ENCODE measurements around the gene CCDC107. TPM values are rescaled to one million over a fixed set of nuclear protein-coding genes. Genes with fewer than 3 reads are reported as not detected.

Gene CCDC107
- total RNA-seq, 1 experiment from 2014 or later = 9.5 TPM

DNA sequence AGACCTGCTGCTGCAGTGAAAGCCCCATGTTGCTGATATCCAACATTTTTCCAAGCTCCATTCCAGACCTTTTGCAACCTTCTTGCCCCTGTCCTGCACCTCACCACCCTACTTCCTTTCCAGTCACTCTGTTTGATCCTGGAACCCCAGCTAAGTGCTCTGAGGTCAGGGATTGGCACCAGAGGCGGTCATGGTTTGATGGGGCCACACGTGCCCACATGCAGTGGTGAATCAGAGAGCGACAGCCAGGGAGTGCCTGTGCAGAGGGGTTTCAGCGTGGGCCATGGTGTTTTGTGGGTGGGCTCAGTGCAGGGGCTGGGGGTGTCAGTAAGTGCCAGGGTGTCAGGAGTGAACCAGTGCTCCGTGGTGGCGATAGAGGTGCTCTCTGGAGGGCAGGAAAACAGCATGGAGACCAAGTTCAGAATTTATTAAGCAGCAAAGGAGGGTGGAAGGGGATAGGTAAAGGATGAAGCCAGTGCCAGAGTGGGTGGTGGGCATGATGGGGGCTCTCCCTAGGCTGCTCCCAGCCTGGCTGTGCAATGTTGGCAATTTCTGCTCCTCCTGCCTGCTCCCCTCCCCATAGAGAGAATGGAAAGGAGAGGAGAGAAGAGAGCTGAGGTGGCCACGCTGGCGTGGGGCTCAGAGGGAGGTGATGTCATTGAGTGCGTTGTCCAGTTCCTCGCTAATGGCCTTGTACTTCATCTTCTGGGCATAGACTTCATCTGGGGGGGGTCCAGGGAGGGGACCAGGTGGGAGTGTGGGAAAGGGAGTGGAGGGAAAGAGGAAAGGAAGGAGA, 24.6 kb downstream of the CCDC107 start:
- DNase-seq (ENCODE audit: low read depth) = no peak

DNA sequence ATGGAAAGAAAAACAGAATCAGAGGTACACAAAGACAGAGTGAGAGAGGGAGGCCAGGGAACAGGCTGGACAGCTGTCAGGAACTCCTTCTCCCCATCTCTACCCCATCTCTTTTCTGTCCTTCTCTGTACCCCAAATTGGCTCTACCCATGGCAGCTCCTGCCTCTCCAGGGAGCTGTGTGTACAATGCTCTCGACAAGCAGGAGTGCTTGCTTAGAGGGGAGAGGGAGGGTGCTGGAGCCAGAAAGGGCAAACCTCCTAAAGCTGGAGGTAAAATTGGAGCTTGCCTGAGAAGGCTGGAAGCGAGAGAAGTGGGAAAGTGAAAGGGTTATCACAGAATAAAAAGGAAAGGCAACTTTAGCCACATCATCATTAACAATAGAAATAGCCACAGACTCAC, 25.2 kb downstream of the CCDC107 start:
- no peak for DNase-seq (ENCODE audit: low read depth)

DNA sequence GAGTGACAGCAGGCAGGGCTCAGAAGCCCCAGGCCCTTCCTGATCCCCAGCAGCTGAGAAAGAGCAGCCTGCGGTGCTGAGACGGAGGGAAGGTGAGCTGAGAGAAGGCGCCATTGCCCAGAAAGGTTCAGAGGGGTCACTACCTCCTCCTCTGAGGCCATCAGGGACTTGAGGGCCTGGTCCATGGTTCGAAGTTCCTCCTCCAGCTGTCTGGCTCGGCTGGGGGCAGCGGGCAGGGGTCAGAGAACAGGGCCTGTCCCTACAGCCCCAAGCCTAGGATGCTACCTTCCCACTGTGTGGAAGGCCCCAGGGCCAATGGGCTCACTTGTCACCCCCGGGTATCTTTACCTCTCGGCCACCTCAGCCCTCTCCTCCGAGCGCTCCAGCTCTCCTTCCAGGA, 26.8 kb downstream of the CCDC107 start:
- DNase-seq (ENCODE audit: low read depth) = no peak

DNA sequence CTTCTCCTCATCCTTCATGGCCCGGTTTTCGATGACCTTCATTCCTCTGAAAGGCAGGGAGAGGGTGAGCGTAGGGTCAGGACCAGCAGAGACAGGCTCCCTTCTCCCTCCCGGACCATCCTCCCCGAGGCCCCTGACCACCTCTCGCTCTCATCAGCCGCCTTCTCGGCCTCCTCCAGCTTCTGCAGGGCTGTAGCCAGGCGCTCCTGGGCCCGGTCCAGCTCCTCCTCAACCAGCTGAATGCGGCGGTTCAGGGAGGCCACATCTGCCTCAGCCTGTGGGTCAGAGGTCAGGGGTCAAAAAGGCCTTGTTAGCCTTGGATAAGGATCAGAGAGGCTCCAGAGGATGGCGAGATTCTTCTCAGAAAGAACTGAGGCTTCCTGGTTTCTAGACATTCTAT, 27.4 kb downstream of the CCDC107 start:
- no peak for DNase-seq (ENCODE audit: low read depth)

DNA sequence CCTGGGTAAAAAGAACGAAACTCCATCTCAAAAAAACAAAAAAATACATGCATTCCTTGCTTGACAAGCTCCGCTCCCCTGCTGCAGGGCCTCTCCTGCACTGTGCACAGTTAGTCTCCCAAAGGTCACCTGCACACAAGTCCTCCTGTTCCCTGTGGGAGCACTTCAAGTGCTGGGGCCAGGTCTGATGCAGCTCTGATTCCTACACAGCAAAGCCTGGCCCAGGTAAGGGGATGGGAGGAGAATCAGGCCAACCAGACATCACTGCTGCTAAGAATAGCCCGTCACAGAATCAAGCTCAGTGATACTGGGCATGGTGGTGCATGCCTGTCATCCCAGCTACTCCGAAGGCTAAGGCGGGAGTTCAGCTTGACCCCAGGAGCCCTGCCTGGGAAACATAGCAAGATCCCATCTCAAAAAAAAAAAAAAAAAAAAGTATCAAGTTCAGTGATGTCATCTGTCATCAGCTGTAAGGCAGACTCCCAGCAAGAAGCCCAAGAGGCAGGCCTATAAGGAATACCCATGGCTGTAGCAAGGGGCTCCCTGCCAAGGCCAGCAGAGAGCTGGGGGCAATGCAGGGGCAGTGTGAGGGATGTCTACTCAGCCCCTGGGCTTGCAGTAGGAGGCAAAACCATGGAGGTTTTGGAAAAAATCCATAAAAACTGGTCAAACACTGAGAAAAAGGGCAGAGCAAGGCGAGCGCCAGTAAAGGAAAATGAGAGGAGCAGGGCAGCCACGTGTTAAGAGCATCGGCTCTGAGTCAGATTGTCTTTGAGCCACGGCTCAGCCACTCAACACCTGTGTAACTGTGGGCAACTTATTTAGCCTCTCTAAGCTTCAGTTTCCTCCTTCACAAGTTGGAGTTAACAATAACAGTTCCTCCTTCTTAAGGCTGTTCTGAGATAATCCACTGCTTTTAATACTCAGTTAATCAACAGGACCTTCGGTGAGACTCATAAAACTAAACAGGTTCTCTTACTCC, 28.4 kb downstream of the CCDC107 start:
- no peak for DNase-seq (ENCODE audit: low read depth)

DNA sequence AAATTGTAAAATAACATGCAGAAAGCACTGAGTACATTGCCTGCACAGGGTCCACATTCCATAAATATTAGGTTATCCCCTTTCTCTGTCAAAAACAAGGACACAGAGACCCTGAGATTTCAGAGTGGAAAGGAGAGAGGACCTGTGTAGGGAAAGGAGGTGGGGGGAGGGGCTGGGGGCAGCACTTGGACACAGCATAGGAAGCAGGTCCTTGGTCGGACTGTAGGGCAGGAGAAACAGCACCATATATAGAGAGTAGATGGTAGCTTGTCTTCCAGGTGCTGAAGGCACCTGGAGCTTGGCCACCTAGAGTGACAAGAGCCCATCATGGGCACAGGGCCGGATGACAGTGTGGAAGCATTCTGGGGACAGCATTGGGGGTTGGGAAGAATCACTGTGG, 29.2 kb downstream of the CCDC107 start:
- no peak for DNase-seq (ENCODE audit: low read depth)

DNA sequence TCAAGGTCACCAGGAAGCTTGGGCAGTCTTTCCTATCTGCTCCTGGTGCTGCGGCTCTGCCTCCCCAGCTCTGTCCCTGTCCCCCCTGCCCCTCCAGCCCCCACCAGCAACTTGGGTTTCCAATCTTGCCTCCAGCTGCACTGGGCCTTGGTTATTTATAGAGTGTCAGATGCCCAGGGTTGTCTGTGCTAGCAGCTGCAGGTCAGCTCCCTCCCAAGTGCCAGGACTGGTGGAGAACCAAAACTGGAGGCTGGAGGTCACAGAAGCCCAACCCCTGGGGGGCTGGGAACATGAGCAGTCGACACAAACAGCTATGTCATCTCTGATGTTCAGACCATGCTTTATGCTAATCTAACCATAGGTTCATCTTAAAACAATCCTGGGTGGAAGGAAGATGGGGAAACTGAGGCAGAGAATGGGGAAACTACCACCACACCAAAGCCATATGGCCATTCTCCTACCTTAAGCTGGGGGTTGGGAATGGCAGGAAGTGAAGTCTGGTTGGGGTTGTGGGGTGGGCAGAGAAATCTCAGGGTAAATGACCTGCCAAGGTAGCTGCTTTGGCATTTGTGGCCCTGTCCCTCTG, 30.0 kb downstream of the CCDC107 start:
- DNase-seq (ENCODE audit: low read depth) = no peak

DNA sequence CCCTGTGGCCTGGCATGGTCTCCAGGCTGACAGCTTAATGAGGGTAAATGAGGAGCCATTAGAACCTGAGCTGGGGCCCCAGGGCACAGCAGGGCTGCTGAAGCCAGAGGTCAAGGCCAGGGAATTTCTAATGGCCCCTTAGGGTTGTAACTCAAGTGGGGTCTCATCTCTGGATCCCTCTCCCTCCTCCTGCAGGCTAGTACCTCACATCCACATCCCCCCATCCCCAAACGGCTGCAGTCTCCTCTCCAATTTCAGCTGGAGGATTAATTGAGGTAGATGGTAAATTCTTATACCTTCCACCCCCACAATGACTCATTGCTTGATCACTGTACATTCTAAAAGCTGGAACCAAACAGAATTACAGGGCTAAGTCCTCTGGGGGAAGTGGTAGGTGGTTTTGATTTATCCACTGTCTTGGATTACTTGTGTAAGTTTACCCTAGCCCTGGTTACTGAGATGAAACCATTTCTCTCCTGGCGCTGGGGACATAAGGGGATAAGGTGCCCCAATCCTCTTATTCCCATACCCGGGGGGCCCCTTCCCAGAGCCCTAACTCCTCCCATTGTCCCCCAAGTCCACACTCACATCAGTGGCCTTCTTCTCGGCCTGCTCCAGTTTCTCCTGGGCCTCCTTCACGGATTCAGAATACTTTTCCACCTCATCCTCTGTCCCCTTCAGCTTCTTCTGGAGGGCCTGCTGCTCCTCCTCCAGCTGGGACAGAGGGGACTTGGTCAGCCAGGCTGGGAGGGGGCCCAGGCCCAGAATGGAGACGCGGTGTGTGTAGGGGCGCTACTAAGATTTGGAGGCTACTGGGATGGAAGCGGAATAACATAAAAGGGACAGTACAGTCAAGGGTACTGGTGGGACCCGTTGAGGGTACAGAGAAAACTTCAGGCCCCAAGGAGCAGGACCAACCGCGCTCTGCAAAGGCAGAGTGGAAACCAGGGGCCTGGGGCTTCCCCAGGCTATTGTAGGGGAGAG, 30.8 kb downstream of the CCDC107 start:
- DNase-seq (ENCODE audit: low read depth) = peak; percentile 87

DNA sequence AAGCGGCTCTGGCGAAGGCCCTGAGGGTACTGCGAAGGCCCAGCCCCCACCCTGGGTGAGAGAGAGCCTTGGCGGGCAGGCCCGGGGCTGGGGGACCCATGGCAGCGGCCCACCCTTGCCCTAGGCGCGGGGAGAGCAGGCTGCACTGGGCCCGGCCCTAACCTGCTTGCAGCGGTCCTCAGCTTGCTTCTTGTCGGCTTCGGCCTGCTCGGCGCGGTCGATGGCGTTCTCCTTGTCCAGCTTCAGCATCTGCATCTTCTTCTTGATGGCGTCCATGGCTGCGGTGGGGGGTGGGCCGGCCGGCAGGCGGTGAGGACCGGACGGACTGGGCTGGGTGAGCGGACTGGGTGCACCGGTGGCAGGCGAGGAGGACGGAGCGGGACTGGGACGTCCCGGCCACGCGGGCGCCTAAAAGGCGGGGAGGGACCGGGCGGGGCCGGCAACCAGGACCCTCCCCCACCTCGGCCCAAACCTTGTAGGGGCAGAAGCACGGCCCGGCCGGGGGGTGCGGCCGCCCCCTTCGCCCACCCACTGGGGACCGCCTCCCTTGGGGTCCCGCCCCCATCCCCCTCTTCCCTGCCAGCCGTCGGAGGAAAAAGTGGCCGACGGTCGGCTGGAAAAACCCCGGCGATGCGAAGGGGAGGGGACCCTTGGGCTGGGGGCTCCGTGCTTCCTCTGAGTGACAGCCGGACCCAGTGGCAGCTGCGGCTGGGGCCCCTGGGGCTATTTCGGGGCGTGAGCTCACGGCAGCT, 31.6 kb downstream of the CCDC107 start, which contains the start of gene TPM2:
TSS of gene TPM2 (minus strand) at position 384 of the 752 bp plus-strand sequence. CDS start at position 276, 108 bp downstream.
- peak; percentile 92 for DNase-seq (ENCODE audit: low read depth)

DNA sequence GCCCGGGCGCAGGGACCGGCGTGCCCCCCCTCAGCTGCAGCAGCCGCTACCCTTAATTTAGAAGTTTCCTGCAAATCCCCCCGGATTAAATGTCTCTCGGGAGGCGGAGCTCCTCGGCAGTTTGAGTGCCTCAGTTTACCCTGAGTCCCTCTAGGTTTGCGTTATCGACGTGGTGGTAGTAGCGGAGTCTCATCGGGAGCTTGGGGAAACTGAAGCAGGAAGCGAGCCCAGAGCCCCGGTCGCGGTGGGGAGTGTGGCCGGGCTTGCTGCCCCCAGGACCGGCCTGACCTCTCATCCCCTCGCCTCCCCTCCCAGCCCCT, 32.2 kb downstream of the CCDC107 start:
- peak; percentile 58 for DNase-seq (ENCODE audit: low read depth)

DNA sequence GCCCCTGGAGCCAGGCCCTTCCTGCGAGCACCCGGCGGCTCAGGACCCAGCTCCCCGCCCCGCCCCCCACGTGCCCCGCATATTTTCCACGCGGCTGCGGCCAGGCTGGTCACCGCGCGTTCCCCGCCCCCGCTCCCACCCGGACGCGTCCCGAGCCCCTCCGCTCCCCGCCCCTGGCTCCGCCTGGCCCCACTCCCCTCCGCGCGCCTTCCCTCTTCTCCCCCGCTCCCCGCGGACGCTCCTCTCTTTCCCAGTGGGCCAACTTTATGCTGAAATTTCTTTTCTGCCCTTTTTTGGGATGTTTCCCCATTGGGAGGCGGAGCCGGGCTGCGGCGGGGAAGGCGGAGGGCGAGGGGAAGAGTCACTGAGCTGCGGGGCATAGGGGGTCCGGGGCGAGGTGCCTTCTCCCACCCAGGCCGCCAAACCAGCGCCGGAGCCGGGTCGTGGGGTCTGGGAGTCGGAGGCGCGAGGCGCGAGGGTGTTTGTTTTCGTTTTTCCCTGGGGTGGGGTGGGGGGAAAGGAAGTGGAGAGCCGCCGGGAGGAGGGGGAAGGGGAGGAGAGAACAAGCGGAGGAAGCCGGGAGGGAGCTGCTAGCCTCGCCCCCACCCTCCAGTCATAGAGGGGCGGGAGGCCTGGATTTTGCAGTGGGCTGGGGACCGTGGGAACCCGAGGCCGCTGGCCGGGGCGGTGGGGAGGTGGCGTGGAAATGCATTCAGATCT, 32.7 kb downstream of the CCDC107 start:
- DNase-seq (ENCODE audit: low read depth) = peak; percentile 81

DNA sequence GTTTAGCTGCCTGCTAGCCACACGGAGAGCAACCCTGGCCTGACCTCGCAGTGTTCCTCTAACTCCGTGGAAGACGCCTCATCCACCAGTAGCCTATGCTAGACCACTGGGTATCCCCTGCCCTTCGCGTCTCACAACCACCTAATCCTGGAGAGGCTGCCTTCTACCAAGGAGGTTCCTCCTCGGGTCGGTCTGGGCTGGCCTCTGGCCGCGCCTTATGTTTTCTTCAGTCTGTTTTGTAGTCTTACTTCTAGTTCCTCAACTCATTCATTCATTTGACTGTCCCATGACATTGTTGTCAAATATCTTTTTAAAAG, 33.2 kb downstream of the CCDC107 start:
- no peak for DNase-seq (ENCODE audit: low read depth)

DNA sequence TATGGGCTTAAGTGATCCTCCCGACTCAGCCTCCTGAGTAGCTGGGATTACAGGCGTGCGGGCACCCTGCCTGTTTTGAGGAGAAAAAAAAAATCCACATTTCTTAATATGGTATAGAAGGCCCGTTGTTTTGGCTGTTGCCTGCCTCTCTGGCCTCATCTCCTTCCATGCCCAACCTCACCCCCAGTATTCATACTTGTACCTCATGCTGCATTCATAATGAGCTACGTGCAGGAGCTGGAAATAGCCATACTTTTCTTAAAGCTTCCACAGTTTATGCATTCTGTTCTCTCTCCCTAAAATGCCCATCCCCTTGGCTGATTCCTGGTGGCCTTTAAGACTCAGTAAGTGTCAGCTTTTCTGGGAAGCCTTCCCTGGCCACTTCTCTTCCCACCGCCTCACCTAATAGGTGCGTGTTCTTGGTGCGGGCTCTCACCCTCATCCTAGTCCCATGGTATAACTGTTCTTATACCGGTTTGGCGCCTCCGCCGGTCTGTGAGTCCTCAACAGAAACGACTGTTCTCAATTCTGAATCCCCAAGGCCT, 33.7 kb downstream of the CCDC107 start:
- DNase-seq (ENCODE audit: low read depth) = no peak

DNA sequence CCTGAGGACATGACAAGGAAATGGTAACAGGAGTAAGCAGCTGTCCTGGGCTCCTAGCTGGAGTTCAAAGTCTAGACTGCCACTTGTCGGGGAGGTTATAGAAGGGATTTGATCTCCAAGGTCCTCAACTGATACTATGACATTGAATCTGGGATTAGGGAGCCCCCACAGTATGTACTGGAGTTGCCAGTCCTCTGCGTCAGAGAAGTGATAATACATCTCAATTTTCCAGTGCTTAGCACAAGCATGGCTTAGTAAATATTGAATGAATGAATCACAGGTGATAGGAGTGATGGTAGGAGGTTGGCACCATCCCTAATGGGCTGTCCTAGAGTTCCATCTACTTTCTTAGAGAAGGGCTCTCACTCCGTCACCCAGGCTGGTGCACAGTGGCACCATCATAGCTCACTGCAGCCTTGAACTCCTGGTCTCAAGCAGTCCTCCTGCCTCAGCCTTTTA, 37.9 kb downstream of the CCDC107 start:
- no peak for DNase-seq (ENCODE audit: low read depth)

DNA sequence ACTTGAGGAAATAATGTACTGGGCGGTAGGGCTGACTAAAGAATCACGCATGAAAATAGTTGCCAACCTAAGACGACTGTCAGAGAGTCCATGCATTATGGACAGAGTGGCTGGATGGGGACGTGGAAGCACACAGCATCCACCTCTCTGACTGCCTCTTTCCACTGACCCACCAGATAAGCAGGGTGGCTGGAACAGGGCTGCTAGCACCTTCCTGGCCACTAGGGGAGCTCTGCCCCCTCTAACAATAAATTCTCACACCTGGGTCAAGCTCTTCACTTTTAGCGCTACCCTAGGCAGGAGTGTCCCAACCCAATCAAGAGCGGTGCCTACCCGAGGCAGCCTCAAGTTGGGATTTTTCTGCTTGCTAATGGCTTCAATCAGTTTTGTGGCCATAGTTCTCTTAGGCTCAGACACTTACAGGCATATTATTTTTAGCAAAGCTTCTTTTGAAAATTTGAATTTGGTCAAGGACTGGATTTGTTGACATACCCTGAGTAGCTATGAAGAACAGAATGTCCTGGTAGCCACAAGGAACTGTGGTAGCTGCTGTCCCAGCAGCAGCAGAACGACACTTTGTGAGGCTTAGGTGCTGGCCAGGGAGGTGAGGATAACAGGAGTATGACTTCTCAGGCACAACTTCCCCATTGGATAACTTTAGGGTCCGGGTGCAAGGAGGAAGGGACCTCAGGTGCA, 38.6 kb downstream of the CCDC107 start:
- peak; percentile 58 for DNase-seq (ENCODE audit: low read depth)

DNA sequence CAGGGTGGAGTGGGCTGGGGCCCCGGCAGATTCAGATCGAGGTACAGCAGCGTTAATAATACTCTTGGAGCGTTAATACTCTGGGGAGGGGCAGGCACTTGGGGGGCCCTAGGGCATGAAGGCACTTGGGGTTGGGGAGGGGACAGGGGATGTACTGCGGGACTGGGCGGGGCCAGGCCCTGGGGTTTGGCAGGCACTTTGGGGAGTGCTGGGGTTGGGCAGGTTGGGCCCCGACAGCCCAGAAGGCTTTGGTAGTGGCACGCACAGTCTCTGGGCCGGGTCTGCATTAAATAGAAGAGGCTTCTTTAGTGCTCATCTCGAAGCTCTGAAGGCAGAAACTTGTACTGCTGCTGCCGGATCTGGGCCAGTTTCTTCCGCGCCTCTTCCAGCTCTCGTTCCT, 39.4 kb downstream of the CCDC107 start:
- DNase-seq (ENCODE audit: low read depth) = no peak

DNA sequence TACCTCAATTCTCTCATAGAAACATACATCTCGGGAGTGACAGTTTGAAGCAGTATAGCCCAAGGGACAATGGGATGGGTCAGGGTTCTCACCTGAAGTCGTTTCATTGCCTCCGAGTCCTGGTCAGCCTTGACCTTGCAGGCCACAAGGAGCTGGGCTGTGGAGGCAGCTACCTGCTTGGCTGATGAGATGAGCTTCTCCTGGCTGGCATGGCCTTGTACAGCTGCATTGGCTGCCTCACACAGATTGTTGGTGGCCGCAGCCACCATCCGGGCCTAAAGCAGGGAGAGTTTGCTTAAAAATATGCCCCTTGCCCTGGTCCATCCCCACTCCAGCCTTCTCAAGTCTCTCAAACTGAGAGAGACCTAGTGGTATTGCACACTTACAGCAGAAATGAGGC, 40.1 kb downstream of the CCDC107 start:
- DNase-seq (ENCODE audit: low read depth) = no peak

DNA sequence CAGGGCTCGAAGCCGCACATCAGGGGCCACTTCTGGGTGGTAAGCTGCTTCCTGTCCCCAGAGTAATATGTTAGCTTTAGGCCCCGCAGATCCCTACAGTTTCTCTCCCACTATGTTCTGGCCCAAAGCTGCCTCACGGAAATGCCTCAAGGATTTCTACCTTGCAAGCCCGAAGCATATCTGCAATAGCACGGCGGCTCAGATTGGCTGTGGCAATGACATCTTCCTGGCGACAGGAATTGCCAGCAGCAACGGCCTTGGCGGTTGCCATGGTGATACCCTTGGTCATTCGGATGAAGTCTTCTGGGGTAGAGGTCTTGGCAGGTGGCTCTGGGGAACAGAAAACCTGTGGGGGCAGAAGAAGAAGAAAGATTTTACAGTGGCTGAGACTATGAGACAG, 41.9 kb downstream of the CCDC107 start:
- DNase-seq (ENCODE audit: low read depth) = no peak

DNA sequence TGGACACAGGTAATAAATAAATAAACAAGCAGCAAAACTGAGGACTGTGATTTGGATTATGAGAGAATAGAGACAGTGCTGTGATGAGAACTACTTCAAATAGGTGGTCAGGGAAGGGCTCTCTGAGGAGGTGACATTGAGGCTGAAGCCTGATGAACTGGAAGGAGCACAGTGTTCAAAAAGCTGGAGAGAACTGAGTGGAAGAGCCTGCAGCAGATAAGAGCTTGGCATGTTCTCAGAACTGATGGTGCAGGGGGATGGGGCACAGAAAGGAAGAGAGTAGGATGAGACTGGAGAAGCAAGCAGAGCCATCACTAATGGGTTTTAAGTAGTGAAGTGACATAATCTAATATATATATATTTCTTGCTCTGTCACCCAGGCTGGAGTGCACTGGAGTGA, 42.9 kb downstream of the CCDC107 start:
- no peak for DNase-seq (ENCODE audit: low read depth)

All from Daoy (cell line).